Tibial artery (tissue), 4 donors: ENCODE data around the gene URB2.

Experiments
- DNase-seq, 2 donors: peaks; one replicate each; pipeline ENCODE4 v3.0.0-alpha.2; 2019
- H3K27ac ChIP-seq, 2 donors: fragments of 200-600 bp; sonication (generic) in 1 of 2; 1 replicate in 1 of 2; 2 replicates in 1 of 2; pipeline ENCODE4 v1.5.1; 2018 to 2019; ENCODE audit warnings: mild to moderate bottlenecking in 1 of 2
- H3K27me3 ChIP-seq, 2 donors: fragments of 200-600 bp; sonication (generic) in 1 of 2; one replicate each; pipeline versions ENCODE4 v1.5.1 to v1.6.0; 2016 to 2019
- H3K36me3 ChIP-seq, 3 donors: fragments of 200-600 bp; sonication (generic) in 2 of 3; one replicate each; pipeline ENCODE4 v1.5.1; 2016 to 2019; ENCODE audit warnings: mild to moderate bottlenecking in 2 of 3
- H3K4me1 ChIP-seq, 4 donors: fragments of 200-600 bp; sonication (generic) in 2 of 4; 1 replicate in 3 of 4; 2 replicates in 1 of 4; pipeline ENCODE4 v1.5.1; 2016 to 2019
- H3K4me3 ChIP-seq, 2 donors: fragments of 200-600 bp; sonication (generic) in 1 of 2; 1 replicate in 1 of 2; 2 replicates in 1 of 2; pipeline ENCODE4 v1.5.1; 2018 to 2019; ENCODE audit warnings: mild to moderate bottlenecking in 2 of 2
- H3K9me3 ChIP-seq, 3 donors: fragments of 200-600 bp; sonication (generic) in 1 of 3; one replicate each; pipeline ENCODE4 v1.5.1; 2016 to 2019
- intact Hi-C: fragments of 100-400 bp; cut with DNase I; formaldehyde crosslinking; loops from one replicate; pipeline ENCODE4 v1.15.0; 2023; ENCODE audit warnings: low total_unique reads
- TF ChIP-seq, protein P1 (sequence below), 2 experiments: fragments of 200-600 bp in 1 of 2; fragments of 450-650 bp in 1 of 2; IDR thresholded peaks; one replicate each; pipeline ENCODE4 v1.5.1; 2017 to 2019; ENCODE audit warnings: antibody characterized with exemption in 2 of 2, mild to moderate bottlenecking in 1 of 2, moderate library complexity in 1 of 2

URB2 gene

DNA sequence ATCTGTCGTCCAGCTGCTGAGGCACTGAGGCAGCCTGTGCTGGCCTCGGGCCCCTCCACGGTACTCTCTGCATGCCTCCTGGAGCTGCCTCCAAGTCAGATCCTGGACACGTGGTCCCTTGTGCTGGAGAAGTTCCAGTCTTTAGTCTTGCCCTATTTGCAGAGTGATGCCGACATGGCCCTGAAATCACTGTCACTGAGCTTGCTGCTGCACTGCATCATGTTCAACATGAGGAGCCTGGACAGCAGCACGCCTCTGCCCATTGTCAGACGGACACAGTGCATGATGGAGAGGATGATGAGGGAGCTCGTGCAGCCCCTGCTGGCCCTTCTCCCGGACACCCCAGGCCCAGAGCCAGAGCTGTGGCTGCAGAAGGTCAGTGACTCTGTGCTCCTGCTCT, 10.0 kb downstream of the URB2 start:
- Histone ChIP-seq H3K9me3 (no peaks in the 10 kb centered on the region), H3K4me3 (no peak overlapping the region), H3K27ac (no peak overlapping the region), H3K27me3 (no peaks in the 10 kb centered on the region), H3K36me3 (peaks cover 32 to 62% (median 56%) of the 10 kb centered on the region in 3 donors), H3K4me1 (no peaks in the 10 kb centered on the region)
- intact Hi-C loops = no loop called here
- DNase-seq = no peak
- TF ChIP-seq, protein P1, sequence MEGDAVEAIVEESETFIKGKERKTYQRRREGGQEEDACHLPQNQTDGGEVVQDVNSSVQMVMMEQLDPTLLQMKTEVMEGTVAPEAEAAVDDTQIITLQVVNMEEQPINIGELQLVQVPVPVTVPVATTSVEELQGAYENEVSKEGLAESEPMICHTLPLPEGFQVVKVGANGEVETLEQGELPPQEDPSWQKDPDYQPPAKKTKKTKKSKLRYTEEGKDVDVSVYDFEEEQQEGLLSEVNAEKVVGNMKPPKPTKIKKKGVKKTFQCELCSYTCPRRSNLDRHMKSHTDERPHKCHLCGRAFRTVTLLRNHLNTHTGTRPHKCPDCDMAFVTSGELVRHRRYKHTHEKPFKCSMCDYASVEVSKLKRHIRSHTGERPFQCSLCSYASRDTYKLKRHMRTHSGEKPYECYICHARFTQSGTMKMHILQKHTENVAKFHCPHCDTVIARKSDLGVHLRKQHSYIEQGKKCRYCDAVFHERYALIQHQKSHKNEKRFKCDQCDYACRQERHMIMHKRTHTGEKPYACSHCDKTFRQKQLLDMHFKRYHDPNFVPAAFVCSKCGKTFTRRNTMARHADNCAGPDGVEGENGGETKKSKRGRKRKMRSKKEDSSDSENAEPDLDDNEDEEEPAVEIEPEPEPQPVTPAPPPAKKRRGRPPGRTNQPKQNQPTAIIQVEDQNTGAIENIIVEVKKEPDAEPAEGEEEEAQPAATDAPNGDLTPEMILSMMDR (IDR thresholded peaks at IDR 0.05) = no peak

DNA sequence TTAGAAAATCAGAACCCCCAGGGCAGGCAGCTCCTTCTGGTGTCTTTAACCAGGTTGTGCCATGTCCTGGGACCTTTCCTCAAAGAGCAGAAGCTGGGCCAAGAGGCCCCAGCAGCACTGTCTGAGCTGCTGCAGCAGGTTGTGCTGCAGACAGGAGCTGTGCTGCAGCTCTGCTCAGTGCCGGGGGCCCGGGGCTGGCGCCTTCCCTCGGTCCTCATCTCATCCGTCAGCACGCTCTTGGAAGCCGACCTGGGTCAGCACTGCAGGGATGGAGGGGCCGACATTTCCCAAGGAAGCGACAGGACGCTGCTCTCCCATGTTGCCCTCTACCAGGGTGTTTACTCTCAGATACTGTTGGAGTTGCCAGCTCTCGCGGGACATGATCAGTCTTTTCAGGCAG, 11.7 kb downstream of the URB2 start:
- Histone ChIP-seq H3K27ac (no peak overlapping the region), H3K4me3 (no peak overlapping the region), H3K9me3 (no peaks in the 10 kb centered on the region), H3K4me1 (no peaks in the 10 kb centered on the region), H3K36me3 (peaks cover 32 to 62% (median 56%) of the 10 kb centered on the region in 3 donors), H3K27me3 (no peaks in the 10 kb centered on the region)
- DNase-seq = no peak
- TF ChIP-seq, protein P1 (IDR thresholded peaks at IDR 0.05) = no peak
- intact Hi-C loops = no loop called here

DNA sequence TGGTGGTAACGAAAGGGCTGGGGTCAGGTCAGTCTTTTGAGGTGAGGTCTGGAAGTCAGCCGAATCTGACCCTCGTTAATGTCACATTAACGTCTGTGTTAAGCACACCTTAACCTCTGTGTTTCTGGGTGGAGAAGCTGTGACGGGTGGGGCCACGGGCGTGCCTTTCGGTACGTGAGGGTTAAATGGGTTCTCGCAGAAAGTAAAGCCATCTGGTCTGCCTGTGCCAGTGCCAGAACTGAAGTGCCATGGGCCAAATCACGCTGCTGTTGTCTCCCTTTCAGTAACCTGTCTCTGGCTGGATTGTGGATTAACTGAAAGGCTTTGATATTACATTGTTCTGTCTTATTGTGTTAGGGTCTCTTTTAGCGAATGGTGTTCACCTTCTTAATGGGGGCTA, 14.4 kb downstream of the URB2 start:
- TF ChIP-seq, protein P1 (IDR thresholded peaks at IDR 0.05) = no peak
- H3K9me3 ChIP-seq = no peaks in the 10 kb centered on the region
- DNase-seq = no peak
- no peaks in the 10 kb centered on the region for H3K27me3 ChIP-seq
- intact Hi-C loops = no loop called here
- no peaks in the 10 kb centered on the region for H3K4me1 ChIP-seq
- no peak overlapping the region for H3K27ac ChIP-seq
- H3K36me3 ChIP-seq = peaks cover 38 to 70% (median 66%) of the 10 kb centered on the region in 3 donors
- H3K4me3 ChIP-seq = no peak overlapping the region

DNA sequence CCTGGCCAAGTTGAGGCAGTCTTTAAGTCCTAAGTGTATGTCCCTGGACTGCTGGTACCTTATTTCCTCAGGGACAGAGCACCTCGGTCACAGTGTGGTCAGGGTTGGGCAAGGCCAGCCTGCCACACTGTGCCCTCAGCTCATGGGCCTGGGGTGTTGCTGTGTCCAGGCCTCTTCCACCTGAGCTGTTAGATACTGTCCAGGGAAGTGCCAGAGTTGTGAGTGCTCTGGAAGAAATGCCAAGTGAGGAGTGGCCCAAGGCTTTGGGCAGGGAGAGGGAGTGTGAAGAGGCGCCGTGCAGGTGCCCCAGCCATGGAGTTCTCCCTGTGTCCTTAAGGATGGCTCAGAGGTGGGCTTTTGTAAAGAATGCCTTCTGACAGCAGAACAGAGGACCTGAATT, 15.3 kb downstream of the URB2 start:
- H3K4me1 ChIP-seq = no peaks in the 10 kb centered on the region
- no peak overlapping the region for H3K4me3 ChIP-seq
- TF ChIP-seq, protein P1 (IDR thresholded peaks at IDR 0.05) = no peak
- no peak for DNase-seq
- intact Hi-C loops = no loop called here
- H3K9me3 ChIP-seq = no peaks in the 10 kb centered on the region
- H3K27ac ChIP-seq = no peak overlapping the region
- H3K27me3 ChIP-seq = no peaks in the 10 kb centered on the region
- H3K36me3 ChIP-seq = peaks cover 38 to 70% (median 66%) of the 10 kb centered on the region in 3 donors

DNA sequence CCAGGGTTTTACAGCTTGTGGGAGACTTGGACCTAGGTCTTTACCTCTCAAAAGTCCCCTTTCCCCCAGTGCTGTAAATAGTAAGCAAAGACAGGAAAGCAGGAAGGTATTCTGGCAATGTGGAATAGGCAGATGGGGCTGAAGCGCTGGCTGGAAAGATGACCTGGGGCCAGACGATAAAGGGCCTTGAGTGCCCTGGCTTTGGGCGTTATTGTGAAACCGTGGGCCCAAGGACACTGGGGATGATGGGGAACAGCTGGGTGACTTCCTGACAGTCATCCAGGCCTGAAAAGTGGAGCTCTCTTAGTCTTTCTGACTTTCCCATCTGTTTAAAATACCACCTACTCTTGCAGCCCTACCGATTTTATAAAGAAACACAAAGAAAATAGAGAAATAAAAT, 16.3 kb downstream of the URB2 start:
- no peaks in the 10 kb centered on the region for H3K4me1 ChIP-seq
- H3K36me3 ChIP-seq = peaks cover 42 to 70% (median 65%) of the 10 kb centered on the region in 3 donors
- no peak overlapping the region for H3K4me3 ChIP-seq
- no peaks in the 10 kb centered on the region for H3K9me3 ChIP-seq
- intact Hi-C loops = no loop called here
- H3K27me3 ChIP-seq = no peaks in the 10 kb centered on the region
- no peak for DNase-seq
- TF ChIP-seq, protein P1 (IDR thresholded peaks at IDR 0.05) = no peak
- H3K27ac ChIP-seq = no peak overlapping the region

DNA sequence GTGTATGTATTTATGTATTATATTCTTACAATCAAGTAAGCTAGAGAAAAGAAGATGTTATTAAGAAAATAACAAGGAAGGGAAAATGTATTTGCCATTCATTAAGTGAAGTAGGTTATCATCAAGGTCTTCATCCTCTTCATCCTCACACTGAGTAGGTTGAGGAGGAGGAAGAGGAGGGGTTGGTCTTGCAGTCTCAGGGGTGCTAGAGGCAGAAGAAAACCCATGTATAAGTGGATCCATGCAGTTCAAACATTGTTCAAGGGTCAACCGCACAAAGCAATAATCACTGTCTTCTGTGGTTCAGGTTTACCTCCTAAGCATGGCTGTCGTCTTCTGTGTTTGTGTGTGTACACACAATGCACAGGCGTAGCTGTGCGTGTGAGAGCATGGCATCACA, 16.9 kb downstream of the URB2 start:
- H3K27me3 ChIP-seq = no peaks in the 10 kb centered on the region
- no peaks in the 10 kb centered on the region for H3K4me1 ChIP-seq
- peaks cover 44 to 70% (median 65%) of the 10 kb centered on the region in 3 donors for H3K36me3 ChIP-seq
- no peak overlapping the region for H3K27ac ChIP-seq
- TF ChIP-seq, protein P1 (IDR thresholded peaks at IDR 0.05) = no peak
- no peak overlapping the region for H3K4me3 ChIP-seq
- H3K9me3 ChIP-seq = no peaks in the 10 kb centered on the region
- intact Hi-C loops = no loop called here
- no peak for DNase-seq
